Liver (tissue), 3 donors: ENCODE results near the gene PRXL2A.

Experiments
- EGR1 ChIP-seq, 2 donors: IDR thresholded peaks; 2 replicates each; pipeline ENCODE4 v1.6.1; 2016 to 2018; ENCODE audit warnings: antibody characterized with exemption in 2 of 2, low read depth in 2 of 2
- FOXA1 ChIP-seq: IDR thresholded peaks from 2 replicates; pipeline ENCODE4 v1.6.1; 2016; ENCODE audit warnings: antibody characterized with exemption
- FOXA2 ChIP-seq: IDR thresholded peaks from 2 replicates; pipeline ENCODE4 v1.6.1; 2016; ENCODE audit warnings: antibody characterized with exemption
- JUND ChIP-seq, 2 donors: IDR thresholded peaks; 2 replicates each; pipeline ENCODE4 v1.6.1; 2016; ENCODE audit warnings: antibody characterized with exemption in 2 of 2
- RAD21 ChIP-seq, 2 donors: IDR thresholded peaks; 2 replicates each; pipeline ENCODE4 v1.6.1; 2016; ENCODE audit warnings: antibody characterized with exemption in 2 of 2, mild to moderate bottlenecking in 2 of 2
- SP1 ChIP-seq: IDR thresholded peaks from 2 replicates; pipeline ENCODE4 v1.6.1; 2018; ENCODE audit warnings: antibody characterized with exemption, mild to moderate bottlenecking
- YY1 ChIP-seq: IDR thresholded peaks from 2 replicates; pipeline ENCODE4 v1.6.1; 2016; ENCODE audit warnings: antibody characterized with exemption, mild to moderate bottlenecking
- TF ChIP-seq, protein P1 (sequence below): fragments of 150-350 bp; IDR thresholded peaks from 2 replicates; pipeline ENCODE4 v1.5.1; 2017; ENCODE audit warnings: improper control_type of control experiment, low read depth, low read length; ENCODE audit not compliant: missing input control
- TF ChIP-seq, protein P2 (sequence below): IDR thresholded peaks from 2 replicates; pipeline ENCODE4 v1.6.1; 2016; ENCODE audit warnings: antibody characterized with exemption, mild to moderate bottlenecking
- TF ChIP-seq, protein P3 (sequence below): IDR thresholded peaks from 2 replicates; pipeline ENCODE4 v1.6.1; 2016; ENCODE audit warnings: antibody characterized with exemption
- TF ChIP-seq, protein P4 (sequence below): IDR thresholded peaks from 2 replicates; pipeline ENCODE4 v1.6.1; 2016; ENCODE audit warnings: antibody characterized with exemption
- donor health status: healthy.
- donor health status: healthy.

DNA sequence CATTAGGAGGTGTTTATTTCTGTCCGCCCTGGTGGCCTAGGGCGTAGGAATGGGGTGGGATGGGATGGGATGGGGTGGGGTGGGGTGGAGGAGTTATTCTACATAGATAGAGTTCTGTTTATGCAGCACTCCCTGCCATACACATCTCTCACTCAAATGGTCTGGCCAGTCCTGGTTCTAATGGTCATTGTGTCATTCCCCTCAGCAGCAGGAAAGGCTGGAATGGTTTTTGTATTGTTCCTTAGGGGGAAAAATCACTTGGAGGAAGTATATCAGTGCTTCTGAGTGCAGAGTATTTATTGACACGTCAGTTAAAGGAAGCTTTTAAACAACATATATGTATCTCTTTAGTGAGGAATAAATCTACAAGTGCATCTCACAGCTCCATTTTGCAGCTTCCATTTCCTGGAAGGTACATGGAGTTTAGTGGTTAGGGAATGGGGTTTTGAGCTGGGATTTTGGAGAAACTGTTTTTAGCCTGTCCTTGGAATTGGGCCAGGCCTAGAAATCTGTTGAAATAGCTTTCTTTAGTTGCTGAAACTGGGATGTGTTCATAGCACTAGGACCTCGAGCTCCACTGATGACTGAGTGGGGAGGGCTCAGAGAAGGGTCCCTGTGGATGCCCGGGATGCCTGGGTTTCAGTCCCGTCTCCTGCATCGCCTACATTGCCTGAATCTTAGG, 54.1 kb downstream of the PRXL2A start:
- TF ChIP-seq, protein P1, sequence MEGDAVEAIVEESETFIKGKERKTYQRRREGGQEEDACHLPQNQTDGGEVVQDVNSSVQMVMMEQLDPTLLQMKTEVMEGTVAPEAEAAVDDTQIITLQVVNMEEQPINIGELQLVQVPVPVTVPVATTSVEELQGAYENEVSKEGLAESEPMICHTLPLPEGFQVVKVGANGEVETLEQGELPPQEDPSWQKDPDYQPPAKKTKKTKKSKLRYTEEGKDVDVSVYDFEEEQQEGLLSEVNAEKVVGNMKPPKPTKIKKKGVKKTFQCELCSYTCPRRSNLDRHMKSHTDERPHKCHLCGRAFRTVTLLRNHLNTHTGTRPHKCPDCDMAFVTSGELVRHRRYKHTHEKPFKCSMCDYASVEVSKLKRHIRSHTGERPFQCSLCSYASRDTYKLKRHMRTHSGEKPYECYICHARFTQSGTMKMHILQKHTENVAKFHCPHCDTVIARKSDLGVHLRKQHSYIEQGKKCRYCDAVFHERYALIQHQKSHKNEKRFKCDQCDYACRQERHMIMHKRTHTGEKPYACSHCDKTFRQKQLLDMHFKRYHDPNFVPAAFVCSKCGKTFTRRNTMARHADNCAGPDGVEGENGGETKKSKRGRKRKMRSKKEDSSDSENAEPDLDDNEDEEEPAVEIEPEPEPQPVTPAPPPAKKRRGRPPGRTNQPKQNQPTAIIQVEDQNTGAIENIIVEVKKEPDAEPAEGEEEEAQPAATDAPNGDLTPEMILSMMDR, result no peak
- TF ChIP-seq EGR1 (IDR thresholded peaks at IDR 0.05; ENCODE audit: low read depth in 2 of 2), result no peak
- TF ChIP-seq FOXA2, result no peak
- TF ChIP-seq RAD21 (IDR thresholded peaks at IDR 0.05), result no peak
- TF ChIP-seq, protein P2, sequence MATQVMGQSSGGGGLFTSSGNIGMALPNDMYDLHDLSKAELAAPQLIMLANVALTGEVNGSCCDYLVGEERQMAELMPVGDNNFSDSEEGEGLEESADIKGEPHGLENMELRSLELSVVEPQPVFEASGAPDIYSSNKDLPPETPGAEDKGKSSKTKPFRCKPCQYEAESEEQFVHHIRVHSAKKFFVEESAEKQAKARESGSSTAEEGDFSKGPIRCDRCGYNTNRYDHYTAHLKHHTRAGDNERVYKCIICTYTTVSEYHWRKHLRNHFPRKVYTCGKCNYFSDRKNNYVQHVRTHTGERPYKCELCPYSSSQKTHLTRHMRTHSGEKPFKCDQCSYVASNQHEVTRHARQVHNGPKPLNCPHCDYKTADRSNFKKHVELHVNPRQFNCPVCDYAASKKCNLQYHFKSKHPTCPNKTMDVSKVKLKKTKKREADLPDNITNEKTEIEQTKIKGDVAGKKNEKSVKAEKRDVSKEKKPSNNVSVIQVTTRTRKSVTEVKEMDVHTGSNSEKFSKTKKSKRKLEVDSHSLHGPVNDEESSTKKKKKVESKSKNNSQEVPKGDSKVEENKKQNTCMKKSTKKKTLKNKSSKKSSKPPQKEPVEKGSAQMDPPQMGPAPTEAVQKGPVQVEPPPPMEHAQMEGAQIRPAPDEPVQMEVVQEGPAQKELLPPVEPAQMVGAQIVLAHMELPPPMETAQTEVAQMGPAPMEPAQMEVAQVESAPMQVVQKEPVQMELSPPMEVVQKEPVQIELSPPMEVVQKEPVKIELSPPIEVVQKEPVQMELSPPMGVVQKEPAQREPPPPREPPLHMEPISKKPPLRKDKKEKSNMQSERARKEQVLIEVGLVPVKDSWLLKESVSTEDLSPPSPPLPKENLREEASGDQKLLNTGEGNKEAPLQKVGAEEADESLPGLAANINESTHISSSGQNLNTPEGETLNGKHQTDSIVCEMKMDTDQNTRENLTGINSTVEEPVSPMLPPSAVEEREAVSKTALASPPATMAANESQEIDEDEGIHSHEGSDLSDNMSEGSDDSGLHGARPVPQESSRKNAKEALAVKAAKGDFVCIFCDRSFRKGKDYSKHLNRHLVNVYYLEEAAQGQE, result no peak
- TF ChIP-seq FOXA1, result no peak
- TF ChIP-seq, protein P3, sequence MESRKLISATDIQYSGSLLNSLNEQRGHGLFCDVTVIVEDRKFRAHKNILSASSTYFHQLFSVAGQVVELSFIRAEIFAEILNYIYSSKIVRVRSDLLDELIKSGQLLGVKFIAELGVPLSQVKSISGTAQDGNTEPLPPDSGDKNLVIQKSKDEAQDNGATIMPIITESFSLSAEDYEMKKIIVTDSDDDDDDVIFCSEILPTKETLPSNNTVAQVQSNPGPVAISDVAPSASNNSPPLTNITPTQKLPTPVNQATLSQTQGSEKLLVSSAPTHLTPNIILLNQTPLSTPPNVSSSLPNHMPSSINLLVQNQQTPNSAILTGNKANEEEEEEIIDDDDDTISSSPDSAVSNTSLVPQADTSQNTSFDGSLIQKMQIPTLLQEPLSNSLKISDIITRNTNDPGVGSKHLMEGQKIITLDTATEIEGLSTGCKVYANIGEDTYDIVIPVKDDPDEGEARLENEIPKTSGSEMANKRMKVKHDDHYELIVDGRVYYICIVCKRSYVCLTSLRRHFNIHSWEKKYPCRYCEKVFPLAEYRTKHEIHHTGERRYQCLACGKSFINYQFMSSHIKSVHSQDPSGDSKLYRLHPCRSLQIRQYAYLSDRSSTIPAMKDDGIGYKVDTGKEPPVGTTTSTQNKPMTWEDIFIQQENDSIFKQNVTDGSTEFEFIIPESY, result no peak
- TF ChIP-seq YY1, result no peak
- no peak for TF ChIP-seq SP1
- TF ChIP-seq, protein P4, sequence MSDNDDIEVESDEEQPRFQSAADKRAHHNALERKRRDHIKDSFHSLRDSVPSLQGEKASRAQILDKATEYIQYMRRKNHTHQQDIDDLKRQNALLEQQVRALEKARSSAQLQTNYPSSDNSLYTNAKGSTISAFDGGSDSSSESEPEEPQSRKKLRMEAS, result no peak
- no peak for TF ChIP-seq JUND (IDR thresholded peaks at IDR 0.05)
